Measurements from ENCODE around the gene TRPV6.
A peak's percentile ranks its signal among the peaks of the same experiment; 100 is the strongest.

Gene TRPV6
- 0 to 6.3 (median 0.24) reads per million in 17 experiments for total RNA-seq

DNA sequence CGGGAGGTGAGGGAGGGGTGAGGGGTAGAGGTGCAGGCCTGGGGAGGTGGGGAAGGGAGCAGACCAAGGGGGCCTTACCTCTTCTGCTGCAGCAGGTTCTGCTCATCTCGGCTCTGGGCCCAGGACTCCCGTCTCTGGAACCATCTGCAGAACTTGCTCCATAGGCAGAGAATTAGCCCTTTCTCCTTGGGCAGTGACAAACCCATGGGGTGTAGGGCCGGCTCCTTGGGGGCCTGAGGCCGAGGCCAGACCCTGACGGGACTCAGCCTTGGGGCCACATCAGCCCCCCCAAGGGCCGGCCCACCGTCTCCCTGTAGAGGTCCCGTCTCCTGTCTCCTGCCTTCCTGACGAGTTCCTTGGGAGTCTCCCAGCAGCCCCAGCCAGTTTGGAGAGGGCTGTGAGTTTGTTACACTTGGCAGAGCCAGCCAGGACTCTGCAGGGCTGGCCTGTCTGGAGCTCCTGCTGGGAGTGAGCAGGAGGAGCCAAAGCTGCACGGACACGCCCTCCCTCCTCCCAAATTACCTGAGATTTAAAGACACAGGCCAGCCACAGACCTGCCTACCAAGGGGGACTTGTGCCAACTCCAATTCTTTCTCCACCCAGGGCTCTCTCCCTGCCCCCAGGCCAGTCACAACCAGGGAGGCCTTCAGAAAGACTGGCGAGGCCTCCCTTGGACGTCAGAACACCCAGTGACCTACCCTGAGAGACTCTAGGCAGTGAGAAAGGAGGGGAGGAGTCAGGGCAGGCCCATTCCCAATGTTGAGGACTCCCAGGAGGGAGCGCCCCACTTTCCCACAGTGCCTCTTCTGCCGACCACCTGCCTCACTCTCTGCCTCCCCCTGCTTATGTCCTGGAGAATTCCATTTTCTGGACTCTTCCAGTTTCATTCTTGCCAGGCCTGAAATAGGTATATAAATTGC lies at the start of gene TRPV6:
TRPV6 (minus strand) TSS at position 435 of the 920 bp plus-strand sequence.
- DNase-seq: no peak

- DNase-seq: no peak
Observed at GRCh38 chr7:142934056-142934455, 48.5 kb upstream of the TRPV6 start.

GRCh38 chr7:142933624-142934023 lies 48.1 kb upstream of the TRPV6 start, which contains the start of gene TRPV5:
TRPV5 (minus strand) TSS chr7:142933746; CDS start chr7:142933459, 287 bp downstream.
- DNase-seq: no peak

- no peak for DNase-seq
Observed at GRCh38 chr7:142933092-142933475, 47.5 kb upstream of the TRPV6 start.

DNA sequence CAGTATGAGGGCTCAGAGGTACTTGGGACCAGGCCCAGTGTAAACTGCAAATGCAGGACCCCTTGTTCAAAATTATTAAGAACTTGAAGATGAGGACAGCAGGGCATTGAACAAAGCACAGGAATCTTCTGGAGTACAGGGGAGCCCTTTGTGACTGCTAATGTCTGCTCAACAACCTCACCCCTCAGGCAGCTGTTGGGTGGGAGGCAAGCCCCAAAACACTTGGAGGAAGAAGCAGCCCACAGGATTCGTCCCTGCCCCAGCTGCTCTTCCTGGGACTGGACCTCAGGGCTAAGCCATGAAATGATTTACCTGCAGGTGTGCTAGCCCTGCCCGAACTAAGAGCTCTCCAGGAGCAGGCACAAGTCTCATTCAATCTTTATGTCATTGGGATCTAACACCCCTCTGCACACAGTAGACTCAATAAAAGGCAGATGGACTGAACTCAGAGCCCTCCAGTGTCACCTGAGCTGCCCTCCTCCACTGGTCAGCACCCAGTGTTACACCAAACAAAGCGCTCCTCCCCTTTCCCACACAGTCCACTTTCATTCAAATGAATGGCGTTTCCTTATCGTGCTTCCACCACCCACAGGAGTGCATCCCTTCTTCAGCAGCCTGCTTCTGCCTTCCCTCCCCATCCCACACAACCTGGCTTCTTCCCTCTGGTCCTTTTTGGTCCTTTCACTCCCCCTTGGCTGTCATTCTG lies 47.0 kb upstream of the TRPV6 start:
- no peak for DNase-seq

DNA sequence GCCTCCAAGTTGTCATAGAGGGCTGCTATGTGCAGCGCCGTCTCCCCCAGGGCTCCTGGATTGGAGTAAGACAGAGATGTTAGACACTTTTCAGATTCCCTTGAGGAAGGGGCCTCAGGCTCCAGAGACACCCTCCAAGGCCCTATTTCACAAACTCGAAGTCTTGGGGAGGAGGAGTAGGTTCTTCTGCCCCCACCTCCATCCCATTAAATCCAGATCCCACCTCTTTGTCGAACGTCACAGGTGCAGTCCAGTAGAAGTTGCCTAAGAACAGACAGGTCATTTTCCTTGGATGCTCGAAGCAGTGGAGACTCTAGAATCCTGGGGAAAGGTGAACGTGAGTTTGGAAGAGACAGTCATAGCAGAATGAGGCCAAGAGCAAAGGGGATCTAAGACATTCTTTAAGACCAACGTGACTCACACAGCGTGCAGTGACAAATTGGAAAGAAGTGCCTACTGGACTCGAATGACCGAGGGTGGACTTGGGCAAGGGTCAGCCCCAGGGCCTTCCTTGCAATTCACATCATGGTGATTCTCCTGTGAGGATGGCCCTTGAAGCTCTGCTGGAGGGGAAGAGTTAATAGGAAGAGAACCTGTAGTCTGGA lies 44.7 kb upstream of the TRPV6 start:
- DNase-seq: peak in 1 of 4 experiments; percentile 2

DNA sequence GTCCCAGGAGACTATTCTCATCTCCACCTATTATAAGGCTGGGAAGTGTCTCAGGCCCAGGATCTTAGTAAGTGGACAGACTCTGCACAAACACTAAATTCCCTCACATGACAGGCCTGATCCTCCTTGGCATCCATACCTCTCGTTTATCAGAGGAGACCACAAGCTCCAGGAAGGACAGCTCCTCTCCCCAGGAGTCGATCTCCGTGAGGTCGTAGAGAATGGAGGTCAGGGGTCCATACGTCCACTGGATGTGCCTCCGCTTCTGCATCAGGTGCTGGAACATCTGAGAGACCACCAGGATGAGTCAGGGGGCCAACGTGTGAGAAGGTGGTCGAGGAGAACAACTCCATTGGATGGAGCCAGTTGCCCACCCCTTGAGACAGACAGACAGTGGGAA lies 42.4 kb upstream of the TRPV6 start:
- DNase-seq: no peak

DNA sequence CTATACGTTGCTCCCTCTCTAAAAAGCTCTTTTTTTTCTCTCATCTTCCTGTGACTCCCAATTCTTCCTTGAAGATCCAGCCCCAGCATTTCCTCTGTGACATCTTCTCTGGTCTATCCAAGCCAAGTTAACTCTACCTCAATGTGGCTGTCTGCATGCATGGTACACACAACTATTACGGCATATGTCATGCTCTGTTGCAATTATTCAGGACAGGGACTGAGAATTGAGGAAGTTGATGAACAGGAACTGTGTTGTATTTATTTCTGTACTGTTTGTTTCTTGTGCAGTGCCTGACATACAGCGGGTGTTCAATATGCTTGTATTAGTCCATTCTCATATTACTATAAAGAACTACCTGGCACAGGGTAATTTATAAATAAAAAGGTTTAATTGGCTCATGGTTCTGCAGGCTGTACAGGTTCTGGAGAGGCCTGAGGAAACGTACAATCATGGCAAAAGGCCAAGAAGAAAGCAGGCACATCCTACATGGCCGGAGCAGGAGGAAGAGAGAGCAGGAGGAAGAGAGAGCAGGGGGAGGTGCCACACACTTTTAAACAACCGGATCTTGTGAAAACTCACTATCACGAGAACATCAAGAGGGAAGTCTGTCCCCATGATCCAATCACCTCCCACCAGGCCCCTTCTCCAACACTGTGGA lies 41.7 kb upstream of the TRPV6 start:
- DNase-seq: peak; percentile 79 to 94 (median 88)

- DNase-seq: no peak
Observed at GRCh38 chr7:142925413-142925812, 39.9 kb upstream of the TRPV6 start.

DNA sequence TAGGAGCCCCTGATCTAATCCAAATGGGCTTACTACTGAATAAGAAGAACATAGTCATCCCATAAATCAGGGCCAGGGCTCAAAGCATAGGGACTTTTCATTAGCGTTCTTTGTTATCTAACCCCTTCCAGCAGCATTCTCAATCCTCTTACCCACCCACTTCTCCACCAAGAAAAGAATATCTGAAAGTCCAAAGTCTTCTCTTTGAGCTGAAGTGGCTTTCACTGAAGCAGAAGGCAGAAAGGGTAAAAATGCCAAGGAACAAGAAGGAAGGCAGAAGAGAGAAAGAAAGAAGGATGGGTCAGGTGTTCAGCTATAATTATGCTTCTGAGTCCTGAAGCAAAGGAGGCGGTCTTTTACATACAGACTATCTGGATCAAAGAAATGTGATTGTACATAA lies 37.8 kb upstream of the TRPV6 start:
- DNase-seq: no peak

DNA sequence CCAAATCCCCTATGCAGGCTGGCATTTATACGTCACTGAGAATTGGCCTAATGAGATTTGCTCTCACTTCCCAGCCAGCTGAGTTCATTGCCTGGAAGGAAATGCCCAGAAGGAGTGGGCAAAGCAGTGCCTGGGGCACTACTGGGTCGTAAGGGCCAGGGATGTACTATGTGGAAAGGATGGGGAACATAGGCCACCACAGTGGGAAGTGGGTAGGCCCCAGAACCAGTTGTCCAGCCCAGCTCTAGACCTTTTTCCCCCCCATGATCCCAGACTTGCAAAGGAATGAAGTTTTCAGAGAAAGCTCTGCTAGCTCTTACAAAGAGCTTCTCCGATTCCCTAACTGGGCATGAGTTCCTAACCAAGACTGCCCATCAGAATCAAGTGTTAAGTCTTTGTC lies 34.1 kb upstream of the TRPV6 start:
- DNase-seq: no peak

DNA sequence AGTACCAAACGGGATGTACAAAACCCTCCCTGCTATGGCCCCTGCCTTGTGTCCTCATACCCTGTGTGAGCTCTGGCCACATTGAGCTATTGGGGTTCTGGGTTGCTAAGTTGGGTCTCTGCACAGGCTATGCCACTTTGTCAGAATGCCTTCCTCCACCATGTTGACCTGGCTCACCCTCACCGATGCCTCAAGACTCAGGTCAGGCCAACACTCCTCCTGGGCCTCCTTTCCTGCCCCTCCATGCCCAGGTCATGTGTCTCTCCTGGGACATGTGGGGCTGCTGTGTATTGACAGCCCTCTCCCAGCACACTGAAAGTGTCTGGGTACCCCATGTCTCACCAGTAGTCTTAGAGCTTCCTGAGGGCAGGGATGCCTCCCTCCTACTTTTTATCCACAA lies 33.4 kb upstream of the TRPV6 start:
- no peak for DNase-seq

- DNase-seq: no peak
Observed at GRCh38 chr7:142917447-142917846, 31.9 kb upstream of the TRPV6 start.

DNA sequence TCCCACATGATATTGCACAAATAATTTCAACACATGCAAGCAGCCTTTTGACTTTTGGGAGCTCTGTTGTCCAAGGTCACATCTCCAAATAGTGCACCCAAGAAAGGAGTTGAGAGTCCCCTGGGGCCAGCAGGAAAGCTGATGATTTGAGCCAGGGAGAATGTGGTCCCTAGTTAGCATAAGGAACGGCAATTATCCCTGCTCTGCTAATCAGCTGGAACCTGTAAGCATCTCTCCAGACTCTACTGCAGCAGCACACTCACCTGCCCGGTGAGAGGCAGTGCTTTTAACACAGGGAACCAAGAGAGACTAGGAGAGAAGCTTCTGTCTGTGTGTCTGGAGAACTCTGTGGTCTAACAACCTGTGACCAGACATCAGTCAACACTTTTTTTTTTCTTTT lies 31.0 kb upstream of the TRPV6 start:
- DNase-seq: no peak

GRCh38 chr7:142915315-142915714 lies 29.8 kb upstream of the TRPV6 start:
- no peak for DNase-seq

GRCh38 chr7:142914121-142914520 lies 28.6 kb upstream of the TRPV6 start:
- DNase-seq: no peak

- no peak for DNase-seq
Observed at GRCh38 chr7:142913566-142913965, 28.0 kb upstream of the TRPV6 start.

- DNase-seq: no peak
Observed at GRCh38 chr7:142913051-142913450, 27.5 kb upstream of the TRPV6 start.

DNA sequence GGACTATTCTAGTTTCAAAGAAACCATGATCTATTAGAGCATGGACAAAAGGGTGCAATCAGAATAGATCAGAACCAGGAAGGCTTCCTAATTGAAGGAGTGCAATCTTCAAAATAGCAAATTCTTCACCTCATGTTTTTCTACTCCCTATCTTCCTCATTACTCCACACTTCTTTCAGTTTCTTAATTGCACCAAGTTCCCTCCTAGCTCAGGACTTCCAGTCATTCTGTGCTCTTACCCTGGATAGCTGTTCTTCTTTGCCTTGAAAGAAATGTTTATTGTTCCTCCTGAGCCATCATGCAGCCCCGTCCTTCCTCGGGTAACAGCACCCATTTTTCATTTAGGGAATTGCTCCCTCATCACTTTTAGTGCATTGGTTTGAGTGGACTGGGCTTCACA lies 24.9 kb upstream of the TRPV6 start:
- peak in 2 of 4 experiments; percentile 34 to 62 for DNase-seq

GRCh38 chr7:142910031-142910433 lies 24.5 kb upstream of the TRPV6 start:
- peak in 2 of 4 experiments; percentile 31 to 39 for DNase-seq

DNA sequence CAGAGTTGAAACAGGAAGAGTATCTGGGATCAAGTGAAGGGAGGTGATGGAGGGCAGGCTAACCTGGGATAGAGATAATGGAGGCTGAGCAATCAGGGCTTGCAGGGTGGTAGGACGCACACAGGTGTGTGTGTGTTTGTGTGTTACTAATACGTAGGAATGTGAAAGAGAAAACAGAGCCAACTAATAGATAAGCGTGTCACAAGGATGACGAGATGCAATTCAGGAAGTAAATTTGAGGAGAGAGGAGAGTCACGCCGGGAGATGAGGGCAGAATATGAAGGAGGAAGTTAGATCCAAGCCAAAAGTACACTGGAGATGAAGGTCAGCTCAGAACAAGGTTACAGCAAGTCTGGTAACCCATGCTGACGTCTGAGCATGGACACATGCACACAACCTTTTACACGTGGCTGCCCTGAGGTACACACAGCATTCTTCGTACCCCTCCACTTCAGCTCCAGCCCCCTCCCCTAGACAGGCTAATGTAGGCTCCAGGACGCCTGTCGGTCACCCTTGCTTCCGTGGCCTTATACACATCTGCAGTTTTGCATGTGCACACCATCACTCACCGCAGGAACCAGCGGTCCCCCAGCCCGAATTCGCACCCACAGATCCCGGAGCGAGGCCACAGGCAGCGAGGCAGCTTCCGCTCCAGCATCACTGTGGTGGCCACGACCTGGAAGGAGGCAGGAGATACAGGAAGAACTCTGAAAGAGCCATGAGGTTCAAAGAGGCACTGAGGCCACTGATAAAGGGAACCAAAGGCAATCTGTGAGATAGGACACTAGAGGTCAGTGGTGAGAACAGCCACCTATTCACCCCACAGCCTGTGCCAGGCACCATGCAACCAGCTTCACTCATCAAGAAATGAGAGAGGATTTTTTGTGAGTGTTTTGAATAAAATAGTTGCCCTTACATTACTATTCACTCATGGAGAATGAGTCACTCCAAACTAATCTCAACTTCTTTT lies 23.7 kb upstream of the TRPV6 start:
- peak; percentile 62 to 85 (median 74) for DNase-seq

Data from suppressor macrophage (primary cell).